Measurements from ENCODE around the gene YWHAQ.
"Not testable (repeated sequence)": the region's sequence is repeated elsewhere in the genome, so short reads cannot be mapped to it uniquely, and the experiment has no call there.

Gene YWHAQ

DNA sequence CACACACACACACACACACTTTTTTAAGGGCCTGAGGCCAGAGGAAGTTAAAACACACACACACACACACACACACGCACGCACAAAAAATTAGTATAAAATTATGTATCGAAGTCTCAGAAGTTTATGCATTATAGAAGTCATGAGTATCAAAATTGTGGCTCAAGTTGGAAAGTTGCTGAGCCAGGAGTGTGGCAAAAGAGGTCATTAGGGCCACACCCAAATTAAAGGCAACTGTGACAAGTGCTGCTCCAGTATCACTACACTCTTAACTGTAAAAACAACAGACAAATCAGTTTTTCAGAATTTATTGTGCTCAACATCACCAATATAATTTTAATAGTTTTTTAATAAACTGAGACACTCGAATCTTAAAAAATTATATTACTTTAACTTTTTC, 36.9 kb downstream of the YWHAQ start:
- DNase-seq = no peak

DNA sequence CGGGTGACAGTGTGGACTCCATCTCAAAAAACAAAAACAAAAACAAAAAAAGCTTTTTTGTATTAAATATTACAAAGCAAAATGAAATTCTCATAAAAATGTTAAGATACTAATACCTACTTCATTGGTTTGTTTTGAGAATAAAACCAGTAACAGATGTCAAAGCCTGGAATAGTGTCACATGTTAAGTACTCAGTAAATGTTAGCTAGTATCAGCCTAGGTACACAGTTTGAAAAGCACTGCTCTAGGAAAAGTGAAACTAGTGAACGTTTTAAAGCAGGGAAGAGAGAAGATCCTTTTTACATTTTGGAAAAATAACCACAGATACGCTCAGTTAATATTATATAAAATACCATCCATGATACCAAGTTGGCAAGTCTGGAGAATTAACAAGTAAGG, 38.1 kb downstream of the YWHAQ start:
- DNase-seq = no peak

DNA sequence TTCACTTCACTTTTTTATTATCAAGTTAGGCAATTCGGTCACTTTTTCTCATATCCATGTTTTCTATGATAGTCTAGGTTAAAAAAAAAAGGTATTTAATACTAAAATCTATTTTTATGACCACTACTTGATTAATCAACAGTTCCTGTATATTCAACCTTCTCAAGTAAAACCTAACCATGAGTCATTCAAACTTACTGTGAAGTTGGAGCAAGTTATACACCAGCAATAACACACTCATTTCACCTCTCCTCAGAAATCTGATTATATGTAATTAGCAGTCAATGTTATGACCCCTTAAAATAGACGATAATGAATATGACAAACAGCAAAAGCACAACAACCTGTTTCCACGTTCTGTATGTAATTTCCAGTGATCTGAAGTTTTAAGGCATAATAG, 40.2 kb downstream of the YWHAQ start:
- no peak for DNase-seq

DNA sequence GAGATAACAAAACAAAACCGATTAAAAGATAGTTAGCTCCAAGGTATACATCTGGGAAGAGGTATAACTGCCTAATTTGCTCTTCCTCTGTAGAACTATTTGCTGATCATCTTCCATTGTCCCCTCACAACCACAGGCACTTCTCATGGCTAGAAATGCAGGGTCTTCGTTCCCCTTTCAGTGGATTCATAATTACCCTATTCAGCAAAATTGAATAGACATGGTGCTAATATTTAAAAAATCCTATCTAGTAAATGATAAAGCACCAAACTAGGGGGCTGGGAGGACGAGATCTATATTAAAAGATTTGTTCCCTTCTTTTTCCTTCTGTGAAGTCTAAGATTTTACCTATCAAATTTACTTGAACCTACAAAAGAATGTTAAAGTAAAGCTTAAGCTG, 44.3 kb downstream of the YWHAQ start:
- no peak for DNase-seq

DNA sequence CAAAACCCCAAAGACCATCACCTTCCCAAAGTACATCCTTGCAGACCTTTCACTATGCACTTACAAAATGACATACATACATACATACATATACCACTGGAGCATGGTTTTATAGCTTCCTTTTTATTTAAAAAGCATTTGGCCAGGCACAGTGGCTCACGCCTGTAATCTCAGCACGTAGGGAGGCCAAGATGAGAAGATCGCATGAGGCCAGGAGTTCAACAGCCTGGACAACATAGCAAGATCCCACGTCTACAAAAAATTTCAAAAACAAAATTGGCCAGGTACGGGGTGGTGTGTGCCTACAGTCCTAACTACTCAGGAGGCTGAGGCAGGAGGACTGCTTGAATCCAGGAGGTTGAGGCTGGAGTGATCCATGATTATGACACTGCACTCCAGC, 45.3 kb downstream of the YWHAQ start:
- DNase-seq = no peak

DNA sequence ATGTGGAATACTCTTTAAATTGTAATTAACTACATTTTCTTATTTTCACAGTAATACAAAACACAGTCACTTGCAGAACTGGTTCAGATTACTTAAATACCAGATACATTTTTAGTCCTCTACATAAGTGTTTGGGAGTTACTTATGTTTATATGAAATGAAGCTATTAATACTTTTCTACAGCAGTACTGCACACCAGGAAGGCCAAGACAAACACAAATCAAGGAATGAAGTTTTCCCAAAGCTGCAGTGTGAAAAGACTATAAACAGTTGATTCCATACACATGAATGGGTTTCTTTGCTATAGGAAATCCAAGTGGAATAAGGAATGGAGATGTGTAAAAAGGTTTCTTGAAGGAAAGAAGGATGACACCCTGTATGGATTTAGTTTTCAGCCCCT, 45.9 kb downstream of the YWHAQ start:
- not testable (repeated sequence) for DNase-seq

DNA sequence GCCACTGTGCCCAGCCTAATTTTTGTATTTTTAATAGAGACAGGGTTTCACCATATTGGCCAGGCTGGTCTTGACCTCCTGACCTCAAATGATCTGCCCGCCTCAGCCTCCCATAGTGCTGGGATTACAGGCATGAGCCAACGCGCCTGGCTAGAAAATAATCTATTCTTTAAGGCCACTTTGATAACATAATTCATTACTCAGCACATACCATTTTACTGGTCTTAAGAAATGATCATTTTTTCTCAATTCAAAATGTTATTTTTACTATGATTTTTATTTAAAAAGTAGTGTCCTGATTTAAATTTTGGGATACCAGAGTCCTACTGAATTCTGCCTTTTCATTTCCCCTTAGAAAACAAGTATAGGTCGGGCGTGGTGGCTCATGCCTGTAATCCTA, 48.2 kb downstream of the YWHAQ start:
- no peak for DNase-seq

DNA sequence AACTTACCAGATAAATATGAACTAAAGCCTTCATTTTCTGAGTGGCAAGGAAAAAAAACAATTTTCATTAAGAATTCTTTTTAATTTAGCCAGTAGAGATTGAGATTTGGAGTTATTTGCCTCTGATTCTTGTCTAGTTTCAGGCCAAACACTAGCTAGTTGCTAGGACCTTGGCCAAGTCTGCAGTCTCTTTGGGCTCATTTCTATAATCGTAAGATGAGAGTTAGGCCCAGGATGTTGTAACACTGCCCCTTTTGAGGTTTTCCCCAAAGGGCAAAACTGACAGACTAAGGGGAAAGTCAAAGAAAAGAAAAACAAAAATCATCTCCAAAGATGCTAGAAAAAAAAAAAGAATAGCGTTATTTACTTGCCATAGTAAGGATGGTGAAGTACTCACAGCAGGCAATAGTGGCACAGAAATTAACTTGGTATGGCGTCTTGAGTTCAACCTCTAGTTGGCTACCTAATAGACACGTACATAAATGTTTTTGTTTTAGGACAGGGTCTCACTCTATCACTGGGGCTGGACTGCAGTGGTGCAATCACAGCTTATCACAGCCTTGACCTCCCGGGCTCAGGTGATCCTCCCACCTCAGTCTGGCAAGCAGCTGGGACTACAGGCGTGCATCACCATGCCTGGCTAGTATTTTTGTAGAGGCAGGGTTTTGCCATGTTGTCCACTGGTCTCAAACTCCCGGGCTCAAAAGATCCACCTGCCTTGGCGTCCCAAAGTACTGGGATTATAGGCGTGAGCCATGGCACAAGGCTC, 52.1 kb downstream of the YWHAQ start:
- no peak for DNase-seq

DNA sequence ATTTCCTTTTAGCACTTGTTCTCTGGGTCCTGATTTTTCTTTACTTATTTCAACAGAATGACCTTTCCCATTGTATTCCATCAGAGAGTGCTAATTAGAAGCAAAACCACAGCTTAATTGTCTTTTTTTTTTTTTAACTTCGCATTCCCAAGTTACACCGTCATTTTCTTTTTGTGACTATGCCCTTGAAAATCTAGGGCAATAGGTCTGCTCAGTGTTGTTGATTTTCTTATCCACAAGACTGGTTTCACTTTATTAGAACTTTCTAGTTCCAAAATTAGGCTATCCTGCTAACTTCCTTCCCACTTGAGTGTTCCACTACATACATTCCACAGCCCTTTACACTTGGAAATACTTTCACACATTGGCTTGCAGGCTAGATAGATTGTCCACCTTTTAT, 56.5 kb downstream of the YWHAQ start:
- no peak for DNase-seq

DNA sequence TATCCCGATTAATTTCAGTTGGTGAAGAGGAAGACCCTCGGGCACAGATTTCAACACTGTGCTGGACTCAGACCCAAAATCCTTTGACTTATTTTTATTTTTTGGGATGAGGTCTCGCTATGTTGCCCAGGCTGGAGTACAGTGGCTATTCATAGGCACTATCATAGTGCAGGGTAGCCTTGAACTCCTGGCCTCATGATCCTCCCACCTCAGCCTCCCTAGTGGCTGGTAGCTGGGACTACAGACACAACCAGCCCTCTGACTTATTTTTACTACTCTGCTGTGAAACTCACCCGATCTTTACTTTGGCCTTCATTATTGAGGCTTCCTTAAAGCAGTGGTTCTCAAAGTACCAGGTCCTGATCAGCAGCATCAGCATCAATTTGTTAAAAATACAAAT, 57.0 kb downstream of the YWHAQ start:
- DNase-seq = no peak

DNA sequence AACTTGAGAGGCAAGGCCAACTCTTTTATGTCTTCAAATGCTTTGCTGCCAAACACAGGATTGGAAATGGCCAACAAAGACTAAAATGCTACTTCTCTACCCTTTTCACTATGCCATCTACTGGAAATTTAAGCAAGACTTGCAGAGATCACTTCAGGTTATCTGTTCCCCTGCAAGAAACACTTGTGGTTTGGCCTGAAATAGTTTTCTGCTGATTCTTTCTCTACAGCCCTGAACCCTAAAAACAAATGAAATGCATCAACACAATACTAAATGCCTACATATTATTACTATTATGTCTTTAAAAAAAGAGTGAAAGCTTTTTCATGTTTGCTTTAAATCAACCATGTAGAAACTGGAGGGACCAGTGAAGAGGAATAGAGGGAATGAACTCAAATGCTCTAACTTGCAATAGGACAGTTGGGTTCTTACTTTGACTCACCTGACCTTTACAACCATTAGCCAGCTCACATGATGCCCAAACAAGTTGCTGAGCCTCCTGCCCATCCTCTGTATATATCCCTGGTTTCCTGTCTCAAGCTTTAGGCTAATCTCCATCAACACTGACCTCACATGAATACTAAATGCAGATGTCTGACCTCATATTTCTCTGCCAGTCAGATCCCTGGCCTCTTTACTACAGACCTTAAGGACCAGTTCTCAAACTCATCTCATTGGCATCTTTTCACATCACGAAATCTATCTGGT, 57.6 kb downstream of the YWHAQ start:
- no peak for DNase-seq

DNA sequence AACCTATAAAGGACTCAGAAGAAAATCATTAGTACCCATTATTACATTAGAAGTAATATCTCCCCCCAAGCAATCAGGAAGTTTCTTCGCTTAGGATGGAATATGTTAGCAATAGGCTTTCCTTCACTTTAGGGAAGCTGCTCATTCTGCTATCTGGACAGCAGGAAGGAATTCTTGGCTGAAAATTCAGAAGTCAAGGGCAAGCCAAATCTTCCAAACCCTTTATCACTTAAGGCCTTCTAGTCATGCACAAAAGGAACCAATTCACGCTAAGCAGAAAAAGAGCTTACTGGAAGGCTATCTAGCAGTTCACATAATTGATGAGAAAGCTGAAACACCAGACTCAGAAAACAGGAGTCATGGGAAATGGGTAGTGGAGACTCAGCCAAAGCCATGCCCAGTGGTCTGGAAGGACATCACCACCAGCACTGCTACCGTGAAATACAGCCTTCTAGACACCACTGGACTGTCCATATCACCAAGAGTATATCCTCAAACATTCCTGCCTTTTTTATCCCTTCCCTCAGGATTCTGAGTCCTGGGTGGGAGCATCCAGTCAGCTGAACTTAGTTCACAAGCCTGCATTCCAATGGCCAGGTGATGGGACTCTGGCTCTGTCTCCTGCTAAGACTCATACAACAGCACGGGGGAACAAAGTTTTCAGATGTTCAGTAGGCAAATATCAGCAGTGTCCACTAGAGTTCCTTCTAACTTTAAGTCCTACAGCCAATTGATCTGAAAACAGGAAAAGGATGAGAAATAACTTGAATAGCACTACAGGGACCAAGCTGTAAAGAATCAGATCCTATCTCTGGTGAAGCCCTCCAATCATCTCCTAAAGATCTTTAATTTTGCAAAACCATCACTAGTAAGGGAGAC, 60.4 kb downstream of the YWHAQ start:
- no peak for DNase-seq

DNA sequence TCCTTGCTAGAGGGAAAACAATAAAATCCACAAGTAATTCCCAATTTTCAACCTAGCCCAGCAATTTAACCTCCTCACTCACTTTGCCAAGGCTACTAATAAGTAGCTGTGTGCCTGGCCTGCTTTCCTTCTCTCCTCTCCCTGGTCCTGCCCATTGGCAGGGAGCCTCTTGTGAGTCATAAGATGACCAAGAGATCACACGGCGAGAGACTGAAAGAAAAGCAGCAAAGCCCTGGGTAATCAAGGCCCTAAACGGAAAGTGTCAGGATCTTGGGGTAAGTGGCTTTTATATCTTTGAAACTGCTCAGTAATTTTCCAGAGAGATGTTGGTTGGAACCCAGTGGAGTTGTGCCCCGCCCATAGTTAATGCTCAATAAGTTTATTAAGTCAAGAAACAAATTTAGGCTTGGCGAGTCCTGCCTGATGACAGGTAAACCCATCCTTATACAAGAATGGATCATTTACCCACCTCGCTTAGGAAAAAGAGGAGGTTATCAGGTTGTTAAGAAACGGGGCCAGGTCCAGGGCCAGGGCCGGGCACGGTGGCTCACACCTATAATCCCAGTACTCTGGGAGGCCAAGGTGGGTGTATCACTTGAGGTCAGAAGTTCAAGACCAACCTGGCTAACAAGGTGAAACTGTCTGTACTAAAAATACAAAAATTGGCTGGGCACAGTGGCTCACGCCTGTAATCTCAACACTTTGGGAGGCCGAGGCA, 65.2 kb downstream of the YWHAQ start:
- DNase-seq = no peak

DNA sequence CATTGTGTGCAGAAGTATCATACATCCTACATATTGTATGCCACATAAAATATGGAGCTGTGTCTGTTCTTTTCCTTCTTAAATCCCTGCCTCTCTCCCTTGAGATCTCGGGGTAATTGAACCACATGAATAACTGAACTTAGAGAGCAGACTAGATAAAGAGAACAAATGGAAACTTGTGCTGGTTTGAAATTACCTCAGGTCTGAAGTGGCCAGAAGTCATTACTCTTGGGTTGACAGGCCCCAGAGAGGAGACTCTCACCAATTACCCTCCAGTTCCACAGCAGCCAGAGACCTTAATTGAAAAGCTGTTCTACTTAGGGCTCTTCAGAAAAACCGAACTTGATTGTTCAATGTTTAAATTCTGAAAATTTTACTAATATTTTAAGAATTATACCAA, 70.2 kb downstream of the YWHAQ start:
- DNase-seq = no peak

DNA sequence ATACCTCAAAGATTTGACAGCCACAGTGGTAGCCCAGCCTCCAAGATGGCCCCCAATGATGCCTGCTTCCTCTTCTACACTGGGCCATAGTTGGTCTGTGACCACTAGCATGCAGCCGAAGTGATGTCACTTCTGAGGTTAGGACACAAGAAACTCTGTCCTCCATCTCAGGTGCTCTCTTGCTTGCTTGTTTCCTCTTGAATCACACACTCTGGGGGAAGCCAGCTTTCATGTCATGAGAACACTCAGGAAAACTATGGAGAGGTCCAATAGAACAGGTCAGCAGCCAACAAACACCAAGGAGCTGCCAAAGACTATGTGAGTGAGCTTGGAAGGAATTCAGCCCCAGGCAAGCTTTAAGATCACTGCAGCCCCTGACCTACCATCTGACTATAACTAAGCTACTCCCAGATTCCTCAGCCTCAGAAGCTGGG, 71.8 kb downstream of the YWHAQ start:
- DNase-seq = no peak

DNA sequence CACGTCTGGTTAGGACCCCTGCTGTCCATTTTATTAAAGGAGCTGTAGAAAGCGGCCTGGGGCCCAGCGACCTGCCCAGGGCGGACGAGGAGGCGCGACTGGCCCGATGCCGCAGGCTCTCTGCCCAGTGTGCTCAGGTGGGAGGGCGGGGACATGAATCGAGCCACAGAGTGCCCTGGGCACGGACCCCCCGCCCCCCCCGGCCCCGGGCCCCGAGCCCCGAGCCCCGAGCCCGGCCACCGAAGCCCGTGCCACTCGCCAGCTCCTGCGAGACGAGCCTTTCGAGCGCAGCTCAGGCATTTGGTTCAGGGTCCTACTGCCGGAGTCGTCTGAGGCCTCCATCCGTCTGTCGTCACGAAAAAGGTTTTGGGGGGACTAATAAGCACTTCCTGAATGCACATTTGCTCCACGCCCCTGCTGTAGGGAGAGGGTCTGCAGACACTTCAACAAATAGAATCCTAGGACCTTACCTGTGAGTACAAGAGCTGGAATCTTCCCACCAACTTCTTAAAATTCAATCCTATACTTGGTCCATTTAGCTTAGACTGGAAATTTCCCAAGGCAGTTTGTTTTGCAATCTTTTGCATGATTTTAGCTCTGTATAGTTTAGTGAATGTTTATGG, 74.6 kb downstream of the YWHAQ start:
- no peak for DNase-seq

DNA sequence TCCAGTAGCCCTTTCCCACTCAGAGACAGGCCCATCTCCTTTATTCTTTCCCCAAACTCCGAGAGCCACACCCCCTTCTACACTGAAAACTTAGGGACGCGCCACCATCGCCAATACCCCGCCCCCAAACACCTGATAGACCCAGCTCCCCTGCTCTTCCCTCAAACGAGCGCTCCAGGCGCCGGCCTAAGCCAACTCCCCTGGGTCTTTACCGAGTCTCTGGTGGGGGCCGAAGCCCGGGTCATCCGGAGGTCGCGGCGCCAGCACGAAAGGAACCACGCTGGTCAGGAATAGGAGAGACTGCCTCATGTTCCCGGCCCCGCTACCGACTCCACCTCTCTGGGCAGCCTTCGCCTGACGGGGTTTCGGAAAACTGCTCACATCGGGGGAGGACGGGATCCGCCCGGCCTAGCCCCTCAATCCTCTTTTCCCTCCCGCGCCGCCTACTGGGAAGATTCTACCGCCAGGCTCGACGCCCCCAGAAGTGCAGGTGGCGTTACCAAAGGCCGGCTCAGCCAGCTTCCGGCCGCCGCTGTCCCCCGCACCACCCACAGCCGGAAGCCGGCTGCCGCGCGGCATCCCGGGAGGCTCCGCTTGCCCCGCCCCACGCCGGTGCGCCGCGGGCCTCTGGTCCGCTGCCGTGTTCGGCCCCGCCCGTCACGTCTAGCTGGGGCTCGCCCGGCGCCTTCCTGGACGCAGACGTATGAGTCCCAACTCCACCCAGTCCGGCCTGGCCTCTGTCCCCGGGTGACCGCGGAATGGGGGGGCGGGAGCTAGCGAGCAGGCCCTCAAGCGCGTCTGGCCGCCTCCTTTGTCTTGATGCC, 75.3 kb downstream of the YWHAQ start, which contains the start of gene ADAM17:
Gene ADAM17 (minus strand): TSS at position 534 of the 824 bp plus-strand sequence. CDS start 225 bp downstream, at position 309.
- peak; percentile 95 for DNase-seq

DNA sequence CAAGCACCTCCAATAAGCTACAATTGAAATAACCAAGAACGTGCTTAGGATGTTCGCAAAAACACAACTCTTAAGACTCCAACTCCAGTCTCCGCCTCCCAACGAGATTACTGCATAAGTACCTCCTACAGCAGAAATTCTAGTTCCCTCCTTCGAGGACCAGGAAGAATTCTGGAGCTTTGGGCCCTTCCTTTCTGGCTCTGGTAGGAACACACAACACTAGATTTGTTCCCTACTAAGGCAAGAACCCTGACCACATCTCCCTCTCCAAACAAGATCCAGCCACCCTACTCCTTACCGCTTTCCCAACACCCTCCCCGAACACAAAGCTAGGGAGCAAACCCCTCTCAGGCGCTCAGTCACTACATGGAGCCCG, 75.9 kb downstream of the YWHAQ start:
- DNase-seq = no peak

DNA sequence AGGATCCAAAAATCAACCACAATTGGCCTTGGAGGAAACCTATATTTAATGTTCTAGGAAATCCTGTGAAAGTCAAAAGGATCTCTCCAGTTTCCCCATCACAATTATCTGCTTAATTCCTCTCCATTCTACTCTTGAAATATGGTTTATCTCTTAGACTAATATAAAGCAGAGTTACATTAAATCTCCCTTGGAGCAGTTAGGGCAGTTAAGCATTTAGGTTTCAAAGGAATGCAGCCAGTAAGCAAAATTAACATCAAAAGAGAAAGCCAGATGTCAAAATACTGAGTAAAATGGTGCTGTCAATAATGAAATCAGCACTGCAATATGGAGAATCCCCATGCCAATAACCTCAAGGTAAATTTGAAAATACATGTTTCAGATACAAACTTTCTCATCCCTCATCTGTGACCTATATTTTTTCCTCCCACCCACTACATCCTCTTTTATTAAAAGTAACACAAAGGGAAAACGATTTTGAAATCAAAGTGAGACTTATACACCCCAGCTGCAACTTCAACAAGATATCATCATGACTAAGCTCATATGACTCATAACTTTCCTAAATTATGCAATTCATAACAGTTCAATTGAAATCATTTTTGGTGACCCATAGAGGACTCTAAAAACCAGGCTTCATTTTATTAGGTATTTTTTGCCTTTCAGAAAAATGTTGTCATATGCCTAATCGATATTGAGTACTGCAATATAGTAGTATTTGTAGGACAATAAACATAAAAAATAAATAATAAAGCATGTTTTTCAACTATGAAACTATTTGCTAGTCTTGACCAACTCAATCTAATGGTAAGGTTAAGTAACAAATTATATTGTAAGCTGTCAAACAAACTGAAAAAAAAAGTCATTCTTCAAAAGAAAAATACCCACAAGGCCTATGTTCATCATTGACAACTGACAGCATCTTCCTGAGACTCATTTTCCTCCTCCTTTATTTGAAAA, 78.3 kb downstream of the YWHAQ start:
- no peak for DNase-seq

DNA sequence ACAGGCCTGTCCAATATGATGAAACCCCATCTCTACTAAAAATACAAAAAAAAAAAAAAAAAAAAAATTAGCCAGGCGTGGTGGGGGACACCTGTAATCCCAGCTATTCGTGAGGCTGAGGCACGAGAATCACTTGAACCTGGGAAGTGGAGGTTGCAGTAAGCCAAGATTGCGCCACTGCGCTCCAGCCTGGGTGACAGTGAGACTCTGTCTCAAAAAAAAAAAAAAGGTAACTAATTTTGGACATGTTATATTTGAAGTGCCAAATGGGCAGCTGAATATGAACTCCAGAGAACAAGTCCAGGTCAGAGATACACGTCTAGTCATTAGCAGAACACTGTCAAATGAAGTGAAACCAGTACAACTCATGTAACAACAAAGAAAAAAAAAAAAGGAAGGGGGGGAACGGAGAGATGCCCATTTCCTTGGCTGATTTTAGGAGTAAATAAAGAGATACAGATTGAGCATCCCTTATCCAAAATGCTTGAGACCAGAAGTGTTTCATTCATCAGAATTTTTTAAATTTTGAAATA, 79.9 kb downstream of the YWHAQ start:
- not testable (repeated sequence) for DNase-seq
